Fibroblast of lung (primary cell): Measurements from ENCODE around the gene MITD1.

Experiments
- EZH2 ChIP-seq: IDR thresholded peaks from 2 replicates; pipeline ENCODE4 v1.5.1; 2012; ENCODE audit warnings: low read length, control low read depth, mild to moderate bottlenecking; ENCODE audit errors: missing control alignments
- TF ChIP-seq, protein P1 (sequence below), 2 donors: IDR thresholded peaks in 1 of 2; conservative IDR thresholded peaks in 1 of 2; 1 replicate in 1 of 2; 2 replicates in 1 of 2; pipeline ENCODE4 v1.5.1; 2011 to 2012; ENCODE audit warnings: low read length in 2 of 2, control low read depth in 1 of 2, inconsistent platforms in 1 of 2, low read depth in 1 of 2, mild to moderate bottlenecking in 1 of 2

DNA sequence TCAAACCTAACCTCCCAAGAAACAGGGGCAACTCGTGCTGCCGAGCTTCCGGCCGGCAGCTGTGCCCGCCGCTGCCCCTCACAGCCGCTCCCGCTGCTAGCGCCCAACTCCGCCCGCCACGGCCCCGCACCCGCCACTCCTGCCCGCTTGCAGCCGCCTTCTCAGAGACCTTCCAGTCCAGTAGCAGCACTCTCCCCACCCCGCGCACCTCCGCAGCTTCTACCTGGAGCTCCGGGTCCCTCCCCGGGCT, 40.1 kb downstream of the MITD1 start:
- no peak for TF ChIP-seq EZH2
- TF ChIP-seq, protein P1, sequence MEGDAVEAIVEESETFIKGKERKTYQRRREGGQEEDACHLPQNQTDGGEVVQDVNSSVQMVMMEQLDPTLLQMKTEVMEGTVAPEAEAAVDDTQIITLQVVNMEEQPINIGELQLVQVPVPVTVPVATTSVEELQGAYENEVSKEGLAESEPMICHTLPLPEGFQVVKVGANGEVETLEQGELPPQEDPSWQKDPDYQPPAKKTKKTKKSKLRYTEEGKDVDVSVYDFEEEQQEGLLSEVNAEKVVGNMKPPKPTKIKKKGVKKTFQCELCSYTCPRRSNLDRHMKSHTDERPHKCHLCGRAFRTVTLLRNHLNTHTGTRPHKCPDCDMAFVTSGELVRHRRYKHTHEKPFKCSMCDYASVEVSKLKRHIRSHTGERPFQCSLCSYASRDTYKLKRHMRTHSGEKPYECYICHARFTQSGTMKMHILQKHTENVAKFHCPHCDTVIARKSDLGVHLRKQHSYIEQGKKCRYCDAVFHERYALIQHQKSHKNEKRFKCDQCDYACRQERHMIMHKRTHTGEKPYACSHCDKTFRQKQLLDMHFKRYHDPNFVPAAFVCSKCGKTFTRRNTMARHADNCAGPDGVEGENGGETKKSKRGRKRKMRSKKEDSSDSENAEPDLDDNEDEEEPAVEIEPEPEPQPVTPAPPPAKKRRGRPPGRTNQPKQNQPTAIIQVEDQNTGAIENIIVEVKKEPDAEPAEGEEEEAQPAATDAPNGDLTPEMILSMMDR (conservative IDR thresholded peaks at IDR 0.05 in 1 of 2, IDR thresholded peaks at IDR 0.05 in 1 of 2; ENCODE audit: low read depth in 1 of 2, low read length in 2 of 2): no peak
